NCI-H524 treated with DMSO at 0.1 percent for 48 hours (cell line): Measurements from ENCODE around the gene ZBTB11.
"Not testable (repeated sequence)": the region's sequence is repeated elsewhere in the genome, so short reads cannot be mapped to it uniquely, and the experiment has no call there.

Experiments used
- DNase-seq: peaks from one replicate; lab custom pipeline; 2025; lab: John Stamatoyannopoulos, UW

Gene ZBTB11

GRCh38 chr3:101615525-101615924 lies 61.4 kb downstream of the ZBTB11 start:
- DNase-seq, result no peak

- not testable (repeated sequence) for DNase-seq
Measured at GRCh38 chr3:101613014-101613413, 63.9 kb downstream of the ZBTB11 start.

- no peak for DNase-seq
Measured at GRCh38 chr3:101611023-101611422, 65.9 kb downstream of the ZBTB11 start.

GRCh38 chr3:101605398-101605797 lies 71.5 kb downstream of the ZBTB11 start:
- DNase-seq, result not testable (repeated sequence)

DNA sequence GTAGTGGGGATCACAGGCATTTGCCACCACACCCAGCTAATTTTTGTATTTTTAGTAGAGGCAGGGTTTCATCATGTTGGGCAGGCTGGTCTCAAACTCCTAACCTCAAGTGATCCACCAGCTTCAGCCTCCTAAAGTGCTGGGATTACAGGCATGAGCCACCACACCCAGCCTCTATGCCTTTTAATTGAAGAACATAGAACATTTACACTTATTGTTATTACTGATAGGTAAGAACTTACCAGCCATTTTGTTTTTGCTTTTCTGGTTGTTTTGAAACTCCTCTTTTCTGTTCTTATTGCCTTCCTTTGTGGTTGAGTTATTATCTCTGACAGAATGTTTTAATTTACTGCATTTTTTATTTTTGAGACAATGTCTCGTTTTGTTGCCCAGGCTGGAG lies 73.7 kb downstream of the ZBTB11 start:
- DNase-seq, result no peak

GRCh38 chr3:101602731-101603130 lies 74.2 kb downstream of the ZBTB11 start:
- no peak for DNase-seq
